Activated CD4-positive, alpha-beta T cell treated with anti-CD3 and anti-CD28 coated beads, Interleukin-10, Interleukin-2, amounts not matched to agents 100 ng/mL and 50 ng/mL, durations not matched to agents 16 hours and 8 hours (primary cell): ENCODE data around the gene ANKRD40CL.
"Not testable (repeated sequence)": the region's sequence is repeated elsewhere in the genome, so short reads cannot be mapped to it uniquely, and the experiment has no call there.

Experiments
- DNase-seq: peaks from one replicate; pipeline ENCODE4 v3.0.0-alpha.2; 2020

Gene ANKRD40CL

GRCh38 chr17:50758524-50758923 lies 8.8 kb downstream of the ANKRD40CL start:
- no peak for DNase-seq

- DNase-seq: no peak
Measured at GRCh38 chr17:50754521-50754920, 12.8 kb downstream of the ANKRD40CL start.

GRCh38 chr17:50749245-50749644 lies 18.1 kb downstream of the ANKRD40CL start:
- DNase-seq: no peak

GRCh38 chr17:50745631-50746030 lies 21.7 kb downstream of the ANKRD40CL start:
- DNase-seq: no peak

GRCh38 chr17:50739098-50739497 lies 28.2 kb downstream of the ANKRD40CL start:
- peak; percentile 6 for DNase-seq

- peak; percentile 45 for DNase-seq
Measured at GRCh38 chr17:50737118-50737698, 30.1 kb downstream of the ANKRD40CL start.

- DNase-seq: no peak
Measured at GRCh38 chr17:50735287-50735686, 32.0 kb downstream of the ANKRD40CL start.

GRCh38 chr17:50731575-50732460 lies 35.5 kb downstream of the ANKRD40CL start:
- DNase-seq: no peak

- DNase-seq: no peak
Measured at GRCh38 chr17:50728881-50729765, 38.2 kb downstream of the ANKRD40CL start.

- no peak for DNase-seq
Measured at GRCh38 chr17:50728112-50728429, 39.2 kb downstream of the ANKRD40CL start.

- DNase-seq: no peak
Measured at GRCh38 chr17:50725769-50726655, 41.3 kb downstream of the ANKRD40CL start.

GRCh38 chr17:50724622-50725021 lies 42.7 kb downstream of the ANKRD40CL start:
- DNase-seq: not testable (repeated sequence)

GRCh38 chr17:50722746-50723145 lies 44.6 kb downstream of the ANKRD40CL start:
- DNase-seq: no peak

- DNase-seq: peak; percentile 48
Measured at GRCh38 chr17:50721194-50722010, 45.9 kb downstream of the ANKRD40CL start.

- no peak for DNase-seq
Measured at GRCh38 chr17:50719924-50720794, 47.2 kb downstream of the ANKRD40CL start.

GRCh38 chr17:50719144-50719923 lies 48.0 kb downstream of the ANKRD40CL start, which contains the start of gene LUC7L3:
Gene LUC7L3 (plus strand): TSS chr17:50719603. CDS start chr17:50719733, 130 bp downstream.
- DNase-seq: peak; percentile 97

GRCh38 chr17:50715471-50715870 lies 51.8 kb downstream of the ANKRD40CL start:
- DNase-seq: no peak

GRCh38 chr17:50712641-50713040 lies 54.7 kb downstream of the ANKRD40CL start:
- DNase-seq: no peak
